DOHH2 (cell line): ENCODE measurements around the gene PSMB1.
"Not testable (repeated sequence)": the region's sequence is repeated elsewhere in the genome, so short reads cannot be mapped to it uniquely, and the experiment has no call there.

Source experiments
- H3F3A ChIP-seq: fragments of 200-600 bp; sonication (generic), shearing (Covaris generic); 2 replicates; pipeline ENCODE4 v1.6.0; 2016; ENCODE audit warnings: antibody characterized with exemption, mild to moderate bottlenecking; ENCODE audit not compliant: control insufficient read depth, insufficient read depth
- H3K27ac ChIP-seq: fragments of 200-600 bp; sonication (generic); 2 replicates; pipeline ENCODE4 v1.5.1; 2014; ENCODE audit warnings: low read depth, mild to moderate bottlenecking, low read length, moderate library complexity
- H3K27me3 ChIP-seq: fragments of 200-600 bp; sonication (generic); 2 replicates; pipeline ENCODE4 v1.6.1; 2014; ENCODE audit warnings: mild to moderate bottlenecking, low read length, mixed read lengths; ENCODE audit not compliant: control insufficient read depth
- H3K36me3 ChIP-seq: fragments of 200-600 bp; sonication (generic); 2 replicates; pipeline ENCODE4 v1.6.1; 2014; ENCODE audit warnings: mild to moderate bottlenecking, low read length, moderate library complexity, mixed read lengths; ENCODE audit not compliant: control insufficient read depth
- H3K4me1 ChIP-seq: fragments of 200-600 bp; sonication (generic); 2 replicates; pipeline ENCODE4 v1.6.1; 2014; ENCODE audit warnings: mild to moderate bottlenecking, low read length, mixed read lengths; ENCODE audit not compliant: control insufficient read depth
- H3K4me2 ChIP-seq: fragments of 200-600 bp; sonication (generic); 2 replicates; pipeline ENCODE4 v1.6.0; 2014; ENCODE audit warnings: mild to moderate bottlenecking, low read length, moderate library complexity
- H3K4me3 ChIP-seq: fragments of 200-600 bp; sonication (generic); 2 replicates; pipeline ENCODE4 v1.5.1; 2014; ENCODE audit warnings: mild to moderate bottlenecking, low read length, mixed read lengths
- H3K79me2 ChIP-seq: fragments of 200-600 bp; sonication (generic); 2 replicates; pipeline ENCODE4 v1.6.1; 2014; ENCODE audit warnings: mild to moderate bottlenecking, low read length, mixed read lengths; ENCODE audit not compliant: control insufficient read depth
- H3K9me2 ChIP-seq: fragments of 200-600 bp; sonication (generic); replicated peaks from 2 replicates; pipeline ENCODE4 v1.6.1; 2014; ENCODE audit warnings: mild to moderate bottlenecking, low read length, mixed read lengths; ENCODE audit not compliant: control insufficient read depth
- H3K9me3 ChIP-seq: fragments of 200-600 bp; sonication (generic); 2 replicates; pipeline ENCODE4 v1.6.1; 2014; ENCODE audit warnings: antibody characterized with exemption, low read length, mixed read lengths; ENCODE audit not compliant: control insufficient read depth, insufficient read depth
- H4K20me1 ChIP-seq: fragments of 200-600 bp; sonication (generic); 2 replicates; pipeline ENCODE4 v1.6.0; 2014; ENCODE audit warnings: low read depth, mild to moderate bottlenecking, antibody characterized with exemption, low read length, moderate library complexity; ENCODE audit not compliant: control insufficient read depth, insufficient read depth
- EZH2phosphoT487 ChIP-seq: fragments of 200-600 bp; sonication (generic); IDR thresholded peaks from 2 replicates; pipeline ENCODE4 v1.6.1; 2017; ENCODE audit warnings: borderline replicate concordance, mild to moderate bottlenecking, antibody characterized with exemption, low read length, moderate library complexity, mixed read lengths
- TF ChIP-seq, protein P1 (sequence below): fragments of 200-600 bp; sonication (generic); IDR thresholded peaks from one replicate; pipeline ENCODE4 v1.5.1; 2014; ENCODE audit warnings: antibody characterized with exemption, mild to moderate bottlenecking, low read depth, low read length; ENCODE audit not compliant: poor library complexity, severe bottlenecking

Gene PSMB1

GRCh38 chr6:170506446-170506845 is 46.7 kb downstream of the PSMB1 start:
- no peaks in the 10 kb centered on the region for H3K9me2 ChIP-seq
- no peaks in the 10 kb centered on the region for H3K4me1 ChIP-seq
- H3K9me3 ChIP-seq: no peaks in the 10 kb centered on the region; the same call in 1 of the 2 replicates
- no peaks in the 10 kb centered on the region for H3K79me2 ChIP-seq
- no peak overlapping the region for H3K4me2 ChIP-seq
- no peaks in the 10 kb centered on the region for H3K27me3 ChIP-seq
- H3F3A ChIP-seq: no peaks in the 10 kb centered on the region
- H3K27ac ChIP-seq: no peak overlapping the region
- no peaks in the 10 kb centered on the region for H4K20me1 ChIP-seq
- no peaks in the 10 kb centered on the region for H3K36me3 ChIP-seq
- H3K4me3 ChIP-seq: no peak overlapping the region
- no peak for TF ChIP-seq EZH2phosphoT487
- TF ChIP-seq, protein P1, sequence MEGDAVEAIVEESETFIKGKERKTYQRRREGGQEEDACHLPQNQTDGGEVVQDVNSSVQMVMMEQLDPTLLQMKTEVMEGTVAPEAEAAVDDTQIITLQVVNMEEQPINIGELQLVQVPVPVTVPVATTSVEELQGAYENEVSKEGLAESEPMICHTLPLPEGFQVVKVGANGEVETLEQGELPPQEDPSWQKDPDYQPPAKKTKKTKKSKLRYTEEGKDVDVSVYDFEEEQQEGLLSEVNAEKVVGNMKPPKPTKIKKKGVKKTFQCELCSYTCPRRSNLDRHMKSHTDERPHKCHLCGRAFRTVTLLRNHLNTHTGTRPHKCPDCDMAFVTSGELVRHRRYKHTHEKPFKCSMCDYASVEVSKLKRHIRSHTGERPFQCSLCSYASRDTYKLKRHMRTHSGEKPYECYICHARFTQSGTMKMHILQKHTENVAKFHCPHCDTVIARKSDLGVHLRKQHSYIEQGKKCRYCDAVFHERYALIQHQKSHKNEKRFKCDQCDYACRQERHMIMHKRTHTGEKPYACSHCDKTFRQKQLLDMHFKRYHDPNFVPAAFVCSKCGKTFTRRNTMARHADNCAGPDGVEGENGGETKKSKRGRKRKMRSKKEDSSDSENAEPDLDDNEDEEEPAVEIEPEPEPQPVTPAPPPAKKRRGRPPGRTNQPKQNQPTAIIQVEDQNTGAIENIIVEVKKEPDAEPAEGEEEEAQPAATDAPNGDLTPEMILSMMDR: no peak

GRCh38 chr6:170505306-170505705 is 47.8 kb downstream of the PSMB1 start:
- no peak for TF ChIP-seq EZH2phosphoT487
- TF ChIP-seq, protein P1: no peak
- no peaks in the 10 kb centered on the region; the same call in 1 of the 2 replicates for H3K9me3 ChIP-seq
- H3K4me3 ChIP-seq: no peak overlapping the region
- H3K4me1 ChIP-seq: no peaks in the 10 kb centered on the region
- no peaks in the 10 kb centered on the region for H3K9me2 ChIP-seq
- H3K36me3 ChIP-seq: no peaks in the 10 kb centered on the region
- no peaks in the 10 kb centered on the region for H3F3A ChIP-seq
- no peaks in the 10 kb centered on the region for H3K27me3 ChIP-seq
- H3K79me2 ChIP-seq: no peaks in the 10 kb centered on the region
- H3K27ac ChIP-seq: no peak overlapping the region
- no peaks in the 10 kb centered on the region for H4K20me1 ChIP-seq
- H3K4me2 ChIP-seq: no peak overlapping the region

DNA sequence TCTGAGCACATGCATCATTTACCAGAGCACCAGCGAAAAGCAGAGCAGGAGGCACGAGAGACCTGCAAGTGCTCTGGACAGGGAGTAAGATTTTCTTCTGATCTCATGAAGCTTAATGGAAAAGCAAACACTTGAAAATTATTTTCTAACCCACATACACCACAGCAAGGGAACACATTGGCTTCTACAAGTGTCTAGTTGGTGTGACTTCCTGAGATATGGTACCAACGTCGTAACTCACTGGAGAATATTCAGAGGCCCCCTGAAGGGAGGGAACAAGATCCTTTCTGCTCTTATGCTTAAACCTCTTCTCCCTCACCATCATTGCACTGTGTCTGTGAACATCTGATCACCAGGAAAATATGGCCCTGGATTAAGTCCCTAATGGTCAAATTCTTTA is 48.6 kb downstream of the PSMB1 start:
- H3K4me3 ChIP-seq: no peak overlapping the region
- no peaks in the 10 kb centered on the region for H3K27me3 ChIP-seq
- H3K4me1 ChIP-seq: no peaks in the 10 kb centered on the region
- H3K9me2 ChIP-seq: no peaks in the 10 kb centered on the region
- H3K27ac ChIP-seq: no peak overlapping the region
- TF ChIP-seq, protein P1: no peak
- H3K4me2 ChIP-seq: no peak overlapping the region
- no peaks in the 10 kb centered on the region for H3F3A ChIP-seq
- no peaks in the 10 kb centered on the region for H3K36me3 ChIP-seq
- no peaks in the 10 kb centered on the region for H4K20me1 ChIP-seq
- no peaks in the 10 kb centered on the region; the same call in 1 of the 2 replicates for H3K9me3 ChIP-seq
- H3K79me2 ChIP-seq: no peaks in the 10 kb centered on the region

DNA sequence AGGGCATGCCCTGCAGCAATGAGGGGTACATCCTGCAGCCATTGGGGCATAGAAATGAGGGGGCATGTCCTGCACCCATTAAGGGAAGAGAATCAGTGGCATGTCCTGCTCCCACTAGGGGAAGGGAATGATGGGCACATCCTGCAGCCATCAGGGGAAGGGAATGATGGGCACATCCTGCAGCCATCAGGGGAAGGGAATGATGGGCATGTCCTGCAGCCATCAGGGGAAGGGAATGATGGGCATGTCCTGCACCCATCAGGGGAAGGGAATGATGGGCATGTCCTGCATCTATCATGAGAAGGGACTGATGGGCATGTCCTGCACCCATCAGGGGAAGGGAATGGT is 49.7 kb downstream of the PSMB1 start:
- TF ChIP-seq, protein P1: no peak
- no peak for TF ChIP-seq EZH2phosphoT487
- H3K36me3 ChIP-seq: no peaks in the 10 kb centered on the region
- no peaks in the 10 kb centered on the region for H3K9me2 ChIP-seq

GRCh38 chr6:170502733-170503413 is 50.2 kb downstream of the PSMB1 start:
- H3K4me2 ChIP-seq, H3K27ac ChIP-seq, H3K4me3 ChIP-seq: not testable (repeated sequence)

More for the DNA sequence above, 49.7 kb downstream of the PSMB1 start:
- Histone ChIP-seq H3F3A (no peaks in the 10 kb centered on the region), H3K27ac (no peak overlapping the region), H3K4me2 (no peak overlapping the region), H3K4me3 (no peak overlapping the region), H4K20me1 (no peaks in the 10 kb centered on the region), H3K9me3 (no peaks in the 10 kb centered on the region; the same call in 1 of the 2 replicates), H3K79me2 (no peaks in the 10 kb centered on the region), H3K4me1 (no peaks in the 10 kb centered on the region), H3K27me3 (no peaks in the 10 kb centered on the region)

More at GRCh38 chr6:170502733-170503413, 50.2 kb downstream of the PSMB1 start:
- H3K27me3 ChIP-seq, H4K20me1 ChIP-seq, H3K79me2 ChIP-seq, H3K9me3 ChIP-seq, H3K9me2 ChIP-seq, H3F3A ChIP-seq, H3K36me3 ChIP-seq, H3K4me1 ChIP-seq: not testable (repeated sequence)
